IPS-15b (cell line): Measurements from ENCODE around the gene XCL2.

Experiments
- H3K27me3 ChIP-seq: one replicate; pipeline ENCODE4 v1.6.1; 2013; ENCODE audit warnings: low read length; ENCODE audit not compliant: control insufficient read depth, insufficient read depth
- H3K36me3 ChIP-seq: one replicate; pipeline ENCODE4 v1.6.1; 2013; ENCODE audit warnings: low read length; ENCODE audit not compliant: control insufficient read depth, insufficient read depth
- H3K4me1 ChIP-seq: one replicate; pipeline ENCODE4 v1.6.1; 2013; ENCODE audit warnings: mild to moderate bottlenecking, low read length; ENCODE audit not compliant: control insufficient read depth, insufficient read depth
- H3K4me3 ChIP-seq: one replicate; pipeline ENCODE4 v1.5.1; 2013; ENCODE audit warnings: low read depth, low read length
- H3K9ac ChIP-seq: one replicate; pipeline ENCODE4 v1.6.1; 2013; ENCODE audit warnings: low read depth, mild to moderate bottlenecking, low read length
- H3K9me3 ChIP-seq: one replicate; pipeline ENCODE4 v1.6.1; 2013; ENCODE audit warnings: mild to moderate bottlenecking, low read length; ENCODE audit not compliant: control insufficient read depth, insufficient read depth

The XCL2 gene

DNA sequence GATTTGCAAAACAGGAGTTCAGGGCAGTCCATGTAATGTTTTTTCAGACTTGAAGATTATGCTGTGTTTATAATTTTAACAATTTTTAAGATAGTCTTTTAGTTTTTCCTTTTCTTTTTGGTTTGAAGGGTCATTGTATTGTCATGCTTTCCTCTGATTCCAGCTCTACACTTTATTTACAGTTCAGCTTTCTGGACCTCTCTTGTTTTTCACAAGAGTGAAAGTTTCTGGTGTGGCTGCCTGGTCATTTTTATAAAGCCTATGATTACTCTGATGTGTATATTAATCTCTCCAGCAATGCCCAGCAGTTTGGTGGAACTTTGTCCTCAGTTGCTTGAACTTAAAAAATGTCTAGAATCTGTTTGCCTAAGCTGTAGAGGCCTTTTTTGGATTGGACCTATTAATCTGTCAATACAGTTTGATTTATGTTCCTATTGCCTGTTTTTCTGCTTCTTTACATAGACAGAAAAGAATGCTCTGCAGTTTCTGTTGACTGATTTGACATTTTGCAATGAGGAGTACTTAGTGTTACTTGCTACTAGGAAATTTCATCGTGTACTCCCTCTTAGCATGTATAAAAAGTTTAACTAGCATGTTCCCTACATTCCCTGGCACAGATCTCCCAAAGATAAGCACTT, 52.2 kb downstream of the XCL2 start:
- Histone ChIP-seq H3K27me3 (no peaks in the 10 kb centered on the region), H3K36me3 (no peaks in the 10 kb centered on the region), H3K9ac (no peak overlapping the region), H3K4me1 (no peaks in the 10 kb centered on the region), H3K9me3 (no peaks in the 10 kb centered on the region), H3K4me3 (no peak overlapping the region)
